Fibroblast of peridontal ligament (primary cell): ENCODE measurements around the gene IRAK1.
A peak's percentile ranks its signal among the peaks of the same experiment; 100 is the strongest.

ENCODE experiments used
- DNase-seq: peaks from one replicate; pipeline ENCODE4 v3.0.0-alpha.2; 2010; ENCODE audit errors: extremely low read depth

Gene IRAK1

GRCh38 chrX:153971124-153971449, 48.6 kb downstream of the IRAK1 start:
- peak; percentile 74 for DNase-seq

- DNase-seq: peak; percentile 75
Observed at GRCh38 chrX:153970357-153971123, 49.2 kb downstream of the IRAK1 start.

GRCh38 chrX:153969904-153970356, 49.8 kb downstream of the IRAK1 start:
- DNase-seq: peak; percentile 31

- DNase-seq: no peak
Observed at GRCh38 chrX:153969125-153969903, 50.4 kb downstream of the IRAK1 start.

GRCh38 chrX:153968754-153969124, 51.0 kb downstream of the IRAK1 start:
- DNase-seq: no peak

GRCh38 chrX:153968255-153968654, 51.4 kb downstream of the IRAK1 start:
- DNase-seq: no peak

- DNase-seq: no peak
Observed at GRCh38 chrX:153967536-153968224, 52.0 kb downstream of the IRAK1 start.

GRCh38 chrX:153966841-153967535, 52.7 kb downstream of the IRAK1 start:
- no peak for DNase-seq

- no peak for DNase-seq
Observed at GRCh38 chrX:153966283-153966688, 53.4 kb downstream of the IRAK1 start.

GRCh38 chrX:153965406-153965805, 54.3 kb downstream of the IRAK1 start:
- no peak for DNase-seq

- DNase-seq: no peak
Observed at GRCh38 chrX:153964105-153964504, 55.6 kb downstream of the IRAK1 start.

- no peak for DNase-seq
Observed at GRCh38 chrX:153963546-153963945, 56.2 kb downstream of the IRAK1 start.

GRCh38 chrX:153961292-153961691, 58.4 kb downstream of the IRAK1 start:
- DNase-seq: no peak

GRCh38 chrX:153960786-153961185, 58.9 kb downstream of the IRAK1 start:
- no peak for DNase-seq
